NCI-H1436 (cell line): ENCODE measurements around the gene MMP14.

Experiments
- DNase-seq: peaks from one replicate; lab custom pipeline; 2025; lab: John Stamatoyannopoulos, UW

Gene MMP14

DNA sequence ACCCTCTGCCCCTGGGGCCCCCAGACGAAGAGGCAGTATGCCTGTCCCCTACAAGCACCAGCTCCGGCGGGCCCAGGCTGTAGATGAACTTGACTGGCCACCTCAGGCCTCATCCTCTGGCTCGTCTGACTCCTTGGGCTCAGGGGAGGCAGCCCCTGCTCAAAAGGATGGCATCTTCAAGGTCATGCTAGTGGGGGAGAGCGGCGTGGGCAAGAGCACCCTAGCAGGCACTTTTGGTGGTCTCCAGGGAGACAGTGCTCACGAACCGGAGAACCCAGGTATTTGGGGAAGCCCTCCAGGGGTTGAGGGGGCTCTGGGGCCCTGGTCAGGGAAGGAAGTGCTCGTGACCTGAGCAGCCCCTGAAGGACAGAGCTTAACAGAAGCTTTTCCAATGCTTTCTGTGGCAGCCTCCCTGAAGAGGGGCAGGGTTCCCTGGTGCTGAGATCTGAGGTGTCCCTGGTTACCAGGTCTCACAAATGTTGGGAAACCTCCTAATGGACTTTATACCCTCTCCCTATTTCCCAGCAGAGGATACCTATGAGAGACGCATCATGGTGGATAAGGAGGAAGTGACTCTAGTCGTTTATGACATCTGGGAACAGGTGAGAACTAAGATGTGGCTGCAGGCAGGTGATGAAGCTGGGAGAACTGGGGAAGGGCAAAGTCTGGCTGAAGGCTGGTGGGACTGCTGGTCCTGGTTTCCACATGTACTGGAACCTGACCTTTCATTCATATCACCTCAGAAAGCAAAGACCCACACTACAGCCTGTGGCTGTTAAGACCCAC, 48.5 kb downstream of the MMP14 start:
- DNase-seq: no peak

DNA sequence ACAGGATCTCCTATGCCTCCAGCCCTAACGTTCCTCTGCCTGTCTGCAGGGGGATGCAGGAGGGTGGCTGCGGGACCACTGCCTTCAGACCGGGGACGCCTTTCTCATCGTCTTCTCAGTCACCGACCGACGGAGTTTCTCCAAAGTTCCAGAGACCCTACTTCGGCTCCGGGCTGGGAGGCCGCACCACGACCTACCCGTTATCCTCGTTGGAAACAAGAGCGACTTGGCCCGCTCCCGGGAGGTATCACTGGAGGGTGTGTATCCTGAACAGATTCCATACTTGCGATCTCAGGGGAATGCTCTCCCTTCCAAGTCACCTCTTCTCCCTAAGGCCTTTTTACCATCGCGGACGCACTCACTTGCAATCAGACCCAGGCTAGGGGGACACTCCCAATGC, 49.6 kb downstream of the MMP14 start:
- no peak for DNase-seq

GRCh38 chr14:22886500-22887259, 50.3 kb downstream of the MMP14 start:
- peak; percentile 77 for DNase-seq

GRCh38 chr14:22887260-22887989, 51.0 kb downstream of the MMP14 start:
- peak; percentile 88 for DNase-seq

GRCh38 chr14:22887990-22888378, 51.6 kb downstream of the MMP14 start:
- DNase-seq: peak; percentile 39

DNA sequence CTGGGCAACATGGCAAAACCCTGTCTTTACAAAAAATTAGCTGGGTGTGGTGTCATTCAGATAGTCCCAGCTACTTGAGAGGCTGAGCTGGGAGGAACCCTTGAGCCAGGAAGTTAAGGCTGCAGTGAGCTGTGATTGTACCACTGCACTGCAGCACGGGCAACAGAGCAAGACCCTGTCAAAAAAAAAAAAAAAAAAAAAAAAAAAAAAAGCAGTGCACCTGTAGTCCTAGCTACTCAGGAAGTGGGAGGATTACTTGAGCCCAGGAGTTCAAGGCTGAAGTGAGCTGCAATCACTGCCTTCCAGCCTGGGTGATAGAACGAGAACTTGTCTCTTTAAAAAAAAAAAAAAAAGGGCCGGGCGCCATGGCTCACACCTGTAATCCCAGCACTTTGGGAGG, 52.3 kb downstream of the MMP14 start:
- DNase-seq: no peak

- no peak for DNase-seq
Measured at GRCh38 chr14:22890416-22890815, 54.0 kb downstream of the MMP14 start.

- no peak for DNase-seq
Measured at GRCh38 chr14:22892488-22892887, 56.1 kb downstream of the MMP14 start.

- DNase-seq: no peak
Measured at GRCh38 chr14:22893706-22894105, 57.3 kb downstream of the MMP14 start.

GRCh38 chr14:22895402-22895801, 59.0 kb downstream of the MMP14 start:
- DNase-seq: no peak

- no peak for DNase-seq
Measured at GRCh38 chr14:22896356-22896755, 60.0 kb downstream of the MMP14 start.

GRCh38 chr14:22896760-22897159, 60.4 kb downstream of the MMP14 start:
- DNase-seq: no peak

DNA sequence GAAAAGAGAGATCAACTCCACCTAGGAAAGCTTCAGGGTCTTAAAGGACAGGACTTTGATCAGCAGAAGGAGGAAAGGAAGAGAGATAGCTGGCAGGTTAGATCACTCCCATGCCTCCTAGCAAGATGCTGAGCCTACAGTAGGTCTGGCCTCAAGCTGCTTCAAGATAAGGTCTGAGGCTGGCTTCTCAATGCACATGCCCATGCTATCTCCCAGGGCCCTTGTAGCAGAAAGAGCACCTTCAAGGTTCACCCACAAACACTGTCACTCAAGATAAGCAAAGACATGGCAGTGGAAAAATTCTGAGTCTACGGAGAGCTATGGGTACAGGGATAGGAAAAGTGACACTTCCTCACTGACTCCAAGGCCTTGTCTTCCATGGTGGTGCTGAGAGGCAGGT, 61.0 kb downstream of the MMP14 start:
- no peak for DNase-seq
